ENCODE results near the gene FOXS1. TPM values are rescaled to one million over a fixed set of nuclear protein-coding genes. Genes with fewer than 3 reads are reported as not detected.

FOXS1 gene
- total and polyA plus RNA-seq, 10 of the 15 experiments (the other 5 are each of a cell fraction or from before 2014, with no cell fraction given) = not detected

- TF ChIP-seq BACH1 (IDR thresholded peaks at IDR 0.05; ENCODE audit: borderline replicate concordance) = no peak
- TF ChIP-seq NR2C2 (IDR thresholded peaks at IDR 0.05; ENCODE audit: borderline replicate concordance, control insufficient read depth, insufficient read length, low read depth) = no peak
- no peak for TF ChIP-seq ELK1 (IDR thresholded peaks at IDR 0.05; ENCODE audit: low read depth, low read length)
- Histone ChIP-seq H3K9ac (ENCODE audit: control insufficient read depth, insufficient read depth, low read length) (no peak overlapping the region), H3K27ac (ENCODE audit: control insufficient read depth, insufficient read depth) (no peak overlapping the region), H3K4me3 (no peak overlapping the region), H3K27me3 (replicated peaks in 1 of 2; ENCODE audit: control insufficient read depth in 2 of 2, insufficient read depth in 2 of 2, low read length in 1 of 2) (no peaks in the 10 kb centered on the region), H3K4me1 (ENCODE audit: control insufficient read depth, insufficient read depth, low read length) (peaks cover 8% of the 10 kb centered on the region), H4K20me1 (ENCODE audit: control insufficient read depth, insufficient read depth) (no peaks in the 10 kb centered on the region), H3K79me2 (ENCODE audit: control insufficient read depth, insufficient read depth, low read length) (no peaks in the 10 kb centered on the region), H3K36me3 (ENCODE audit: control insufficient read depth in 2 of 2, insufficient read depth in 2 of 2, low read length in 1 of 2) (no peaks in the 10 kb centered on the region), H2AFZ (ENCODE audit: control insufficient read depth, low read depth, low read length) (no peak overlapping the region), H3K9me3 (replicated peaks; ENCODE audit: control insufficient read depth, insufficient read depth, low read length) (no peaks in the 10 kb centered on the region), H3K4me2 (ENCODE audit: control insufficient read depth, insufficient read depth) (no peak overlapping the region)
- BruUV-seq (replicated peaks) = no TSS peak
- ChIA-PET SMC1A (ENCODE audit: uncharacterized antibody, unreplicated experiment) (interaction anchor here (1.0 to 2.9 kb wide), 4 partner anchors 9 to 196 kb away, joined by 3 to 13 read pairs (median 4); no protein-coding TSS in a partner anchor), RAD21 (ENCODE audit: unreplicated experiment) (interaction anchor here (1.0 kb wide), 1 partner anchor 53 kb away, joined by 3 read pairs; no protein-coding TSS in a partner anchor), CTCF (interaction anchor here (2.4 to 5.7 kb wide), 4 partner anchors 9 to 114 kb away, joined by 15 to 37 read pairs (median 24); partner anchors contain the start of gene PDRG1), POLR2A (no interaction called here)
- FAIRE-seq (no peak), DNase-seq (ENCODE audit: low read depth, low spot score) (no peak), ATAC-seq (no peak)
- WGBS (ENCODE audit: insufficient coverage, insufficient replicate concordance, low lambda C conversion rate, missing lambda C conversion rate) = 56% methylated on average over 7 of the region's 9 CpGs
- in situ Hi-C loops (cut with MboI) (no loop called here), intact Hi-C loops (cut with micrococcal nuclease; ENCODE audit: unreplicated experiment) (no loop called here)
Measured at GRCh38 chr20:31838646-31839292, 6.6 kb downstream of the FOXS1 start.

- Histone ChIP-seq H3K4me3 (no peak overlapping the region), H3K27me3 (replicated peaks in 1 of 2; ENCODE audit: control insufficient read depth in 2 of 2, insufficient read depth in 2 of 2, low read length in 1 of 2) (no peaks in the 10 kb centered on the region), H3K27ac (ENCODE audit: control insufficient read depth, insufficient read depth) (no peak overlapping the region), H2AFZ (ENCODE audit: control insufficient read depth, low read depth, low read length) (no peak overlapping the region), H3K4me2 (ENCODE audit: control insufficient read depth, insufficient read depth) (no peak overlapping the region), H4K20me1 (ENCODE audit: control insufficient read depth, insufficient read depth) (no peaks in the 10 kb centered on the region), H3K9ac (ENCODE audit: control insufficient read depth, insufficient read depth, low read length) (no peak overlapping the region), H3K79me2 (ENCODE audit: control insufficient read depth, insufficient read depth, low read length) (no peaks in the 10 kb centered on the region), H3K36me3 (ENCODE audit: control insufficient read depth in 2 of 2, insufficient read depth in 2 of 2, low read length in 1 of 2) (no peaks in the 10 kb centered on the region; a peak in 1 of 4 replicates), H3K4me1 (ENCODE audit: control insufficient read depth, insufficient read depth, low read length) (peaks cover 8% of the 10 kb centered on the region; the same call in 1 of the 2 replicates), H3K9me3 (replicated peaks; ENCODE audit: control insufficient read depth, insufficient read depth, low read length) (no peaks in the 10 kb centered on the region)
- no peak for FAIRE-seq
- ChIA-PET CTCF (interaction anchor here (0.7 to 5.7 kb wide), 7 partner anchors 10 to 272 kb away, joined by 3 to 37 read pairs (median 15); partner anchors contain the start of gene PDRG1), POLR2A (no interaction called here), SMC1A (ENCODE audit: uncharacterized antibody, unreplicated experiment) (interaction anchor here (1.0 to 2.9 kb wide), 4 partner anchors 10 to 196 kb away, joined by 3 to 13 read pairs (median 4); no protein-coding TSS in a partner anchor), RAD21 (ENCODE audit: unreplicated experiment) (interaction anchor here (0.5 to 1.1 kb wide), 3 partner anchors 9 to 656 kb away, joined by 3 to 4 read pairs (median 3); no protein-coding TSS in a partner anchor)
- WGBS (ENCODE audit: insufficient coverage, insufficient replicate concordance, low lambda C conversion rate, missing lambda C conversion rate) = 40% methylated on average over 3 of the region's 3 CpGs
- ATAC-seq = no peak
- no TSS peak for BruUV-seq (replicated peaks)
- intact Hi-C loops (cut with micrococcal nuclease; ENCODE audit: unreplicated experiment) = no loop called here
- no peak for DNase-seq (ENCODE audit: low read depth, low spot score)
- in situ Hi-C loops (cut with MboI) = no loop called here
- no peak for TF ChIP-seq ZSCAN29 (IDR thresholded peaks at IDR 0.05)
- no peak for TF ChIP-seq TCF7 (IDR thresholded peaks at IDR 0.05; ENCODE audit: borderline replicate concordance)
- TF ChIP-seq ATF7 (IDR thresholded peaks at IDR 0.05; ENCODE audit: low read depth) = no peak
- TF ChIP-seq MTA2 (IDR thresholded peaks at IDR 0.05; ENCODE audit: low read depth) = no peak
- no peak for TF ChIP-seq MEF2A (IDR thresholded peaks at IDR 0.05; ENCODE audit: insufficient read depth, low read depth, low read length)
- no peak for TF ChIP-seq PML (IDR thresholded peaks at IDR 0.05; ENCODE audit: low read length)
- no peak for TF ChIP-seq ZNF274 (IDR thresholded peaks at IDR 0.05; ENCODE audit: insufficient read depth, insufficient read length)
- TF ChIP-seq EGR1 (IDR thresholded peaks at IDR 0.05; ENCODE audit: borderline replicate concordance in 1 of 2, low read depth in 2 of 2, low read length in 2 of 2) = no peak
- TF ChIP-seq PRDM15 (CRISPR knock-in tag; IDR thresholded peaks at IDR 0.05) = no peak
Measured at GRCh38 chr20:31837896-31838397, 7.5 kb downstream of the FOXS1 start.

All from GM12878 (cell line).